GM19452 (cell line): Measurements from ENCODE around the gene FAM187B.
A peak's percentile ranks its signal among the peaks of the same experiment; 100 is the strongest.
"Not testable (repeated sequence)": the region's sequence is repeated elsewhere in the genome, so short reads cannot be mapped to it uniquely, and the experiment has no call there.

Experiments
- ATAC-seq: cut with Tn5 transposase; IDR thresholded peaks from one replicate; pipeline ENCODE4 v1.9.1; 2021; ENCODE audit not compliant: unreplicated experiment

FAM187B gene

DNA sequence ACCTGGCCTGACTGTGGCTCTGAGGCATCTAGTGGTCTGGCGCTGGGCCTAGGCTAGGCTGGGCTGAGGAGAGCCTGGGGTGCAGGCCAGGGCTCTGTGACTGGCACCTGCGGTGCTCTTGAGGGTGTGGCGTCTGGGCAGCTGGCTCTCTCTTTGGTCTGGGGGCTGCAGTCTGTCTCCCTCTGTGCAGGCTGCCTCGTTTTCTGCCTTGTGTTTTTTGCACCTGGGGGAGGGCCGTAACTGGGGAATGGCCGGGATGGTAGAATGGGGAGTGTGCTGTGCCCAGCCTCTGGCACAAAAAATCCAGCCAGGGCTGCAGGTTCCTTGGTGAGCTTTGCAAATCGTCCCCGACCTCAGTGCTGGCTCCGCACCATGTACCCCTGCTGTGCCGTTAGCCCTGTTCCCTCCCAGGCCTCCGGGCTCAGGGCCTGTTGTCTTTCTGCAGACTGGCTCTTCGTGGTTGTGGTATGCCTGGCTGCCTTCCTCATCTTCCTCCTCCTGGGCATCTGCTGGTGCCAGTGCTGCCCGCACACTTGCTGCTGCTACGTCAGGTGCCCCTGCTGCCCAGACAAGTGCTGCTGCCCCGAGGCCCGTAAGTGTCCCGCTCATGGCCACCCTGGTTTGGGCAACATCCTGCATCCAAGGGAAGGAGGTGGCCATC is 33.7 kb upstream of the FAM187B start:
- ATAC-seq = no peak

DNA sequence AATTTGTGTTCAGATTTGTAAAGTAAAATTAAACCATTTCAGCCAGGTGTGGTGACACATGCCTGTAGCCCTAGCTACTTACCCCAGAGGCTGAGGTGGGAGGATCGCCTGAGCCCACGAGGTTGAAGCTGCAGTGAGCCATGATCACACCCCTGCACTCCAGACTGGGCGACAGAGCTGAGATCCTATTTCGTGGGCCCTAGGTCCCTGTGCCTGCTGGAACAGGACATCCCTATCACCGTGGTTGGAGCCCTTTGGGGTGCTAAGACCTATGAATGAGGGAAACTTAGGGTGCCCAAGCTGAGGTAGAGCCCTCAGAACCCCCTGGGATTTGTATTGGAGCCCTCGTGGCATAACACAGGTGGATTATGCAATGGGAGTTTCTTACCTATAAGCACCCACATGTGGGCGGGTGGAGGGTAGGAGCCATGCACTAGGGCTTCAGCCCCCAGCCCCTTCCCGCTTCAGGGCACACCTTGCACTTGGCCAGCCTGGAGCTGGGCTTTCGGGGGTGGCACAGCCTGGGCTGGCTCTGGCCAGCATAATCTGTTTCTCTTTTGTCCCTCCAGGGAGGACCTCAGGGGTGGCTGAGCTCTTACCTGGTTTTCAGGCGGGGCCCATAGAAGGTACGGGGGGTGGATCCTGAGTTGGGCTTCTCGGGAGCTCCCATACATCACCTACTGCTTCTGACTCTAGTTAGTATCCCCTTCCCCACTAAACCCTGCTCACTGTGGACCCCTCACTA is 33.0 kb upstream of the FAM187B start:
- no peak for ATAC-seq

DNA sequence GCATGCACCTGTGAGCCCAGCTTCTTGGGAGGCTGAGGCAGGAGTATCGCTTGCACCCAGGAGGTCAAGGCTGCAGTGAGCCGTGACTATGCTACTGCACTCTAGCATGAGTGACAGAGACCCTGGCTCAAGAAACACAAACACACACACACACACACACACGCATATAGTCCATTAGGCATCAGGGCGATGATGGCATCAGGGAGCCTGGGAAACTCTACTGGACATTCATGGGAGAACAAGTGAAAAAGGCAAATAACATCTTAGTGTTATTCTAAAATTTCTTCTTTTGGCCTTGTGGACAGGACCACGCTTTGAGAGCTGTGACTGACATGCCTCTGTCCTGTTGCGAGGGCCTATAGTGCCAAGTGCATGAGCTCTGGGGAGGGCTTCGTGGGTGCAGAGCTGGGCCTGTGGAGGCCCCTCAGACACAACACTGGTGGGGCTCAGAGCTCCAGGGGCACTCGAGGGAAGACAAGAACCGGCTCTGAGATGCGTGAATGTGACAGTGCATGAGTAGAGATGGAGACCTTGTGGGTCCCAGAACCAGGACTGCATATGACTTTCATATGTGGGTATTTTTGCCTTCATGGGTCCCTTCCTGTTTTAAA is 32.3 kb upstream of the FAM187B start:
- no peak for ATAC-seq

- no peak for ATAC-seq
These were observed 28.5 kb upstream of the FAM187B start for GRCh38 chr19:35257113-35257461.

DNA sequence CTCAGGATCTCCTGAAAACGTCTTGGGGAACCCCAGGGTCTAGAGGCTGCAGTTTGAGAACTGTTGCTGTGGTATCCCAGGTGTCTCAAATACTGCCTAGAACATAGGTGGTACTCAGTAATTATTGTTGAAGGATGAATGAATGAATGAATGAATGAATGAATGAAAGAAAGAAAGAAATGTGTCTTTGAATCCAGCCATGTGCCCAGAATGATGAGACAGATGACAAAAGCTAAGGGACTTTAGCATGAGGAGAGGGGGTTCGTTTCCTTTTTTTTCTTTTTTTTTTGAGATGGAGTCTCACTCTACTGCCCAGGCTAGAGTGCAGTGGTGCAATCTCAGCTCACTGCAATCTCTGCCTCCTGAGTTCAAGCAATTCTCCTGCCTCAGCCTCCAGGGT is 28.0 kb upstream of the FAM187B start:
- ATAC-seq = no peak

DNA sequence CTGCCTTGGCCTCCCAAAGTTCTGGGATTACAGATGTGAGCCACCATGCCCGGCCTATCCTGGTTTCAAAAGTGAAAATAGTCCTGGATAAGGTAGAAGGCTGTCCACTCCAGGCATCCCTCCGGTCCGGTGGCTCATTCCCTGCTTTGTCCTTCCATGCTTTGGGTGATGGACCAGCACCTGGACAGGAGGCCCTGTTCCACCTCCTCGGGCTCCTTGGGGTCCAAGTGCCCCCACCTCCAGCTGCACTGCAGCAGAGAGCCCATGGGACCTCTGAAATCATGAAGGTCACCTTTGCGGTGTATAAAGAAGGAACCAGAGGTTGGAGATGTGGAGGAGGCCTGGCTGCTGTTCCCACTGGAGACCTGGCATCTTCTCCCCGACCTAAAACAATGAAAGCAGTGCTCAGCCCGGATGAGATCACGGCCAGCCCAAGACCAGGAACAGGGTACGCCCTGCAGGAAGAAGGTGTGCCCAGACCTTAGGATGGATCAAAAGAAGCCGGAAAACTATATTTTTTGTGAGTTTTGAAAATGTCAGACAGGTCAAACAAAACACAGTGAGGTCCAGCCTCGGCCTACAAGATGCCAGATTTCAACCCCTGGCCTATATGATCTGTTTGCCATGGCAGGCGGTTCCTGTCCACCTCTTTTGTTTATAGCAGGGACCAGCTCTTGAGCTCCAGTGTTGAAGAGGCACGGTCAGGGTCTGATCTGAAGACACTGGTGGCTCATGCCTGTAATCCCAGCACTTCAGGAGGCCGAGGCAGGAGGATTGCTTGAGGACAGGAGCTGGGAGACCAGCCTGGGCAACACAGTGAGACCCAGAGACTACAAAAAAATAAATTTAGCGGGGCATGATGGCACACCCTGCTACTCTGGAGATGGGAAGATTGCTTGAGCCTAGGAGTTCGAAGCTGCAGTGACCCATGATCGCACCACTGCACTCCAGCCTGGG is 26.1 kb upstream of the FAM187B start:
- ATAC-seq = no peak

GRCh38 chr19:35253316-35254286 is 25.1 kb upstream of the FAM187B start:
- ATAC-seq = no peak

- no peak for ATAC-seq
These were observed 22.9 kb upstream of the FAM187B start for GRCh38 chr19:35251456-35251855.

DNA sequence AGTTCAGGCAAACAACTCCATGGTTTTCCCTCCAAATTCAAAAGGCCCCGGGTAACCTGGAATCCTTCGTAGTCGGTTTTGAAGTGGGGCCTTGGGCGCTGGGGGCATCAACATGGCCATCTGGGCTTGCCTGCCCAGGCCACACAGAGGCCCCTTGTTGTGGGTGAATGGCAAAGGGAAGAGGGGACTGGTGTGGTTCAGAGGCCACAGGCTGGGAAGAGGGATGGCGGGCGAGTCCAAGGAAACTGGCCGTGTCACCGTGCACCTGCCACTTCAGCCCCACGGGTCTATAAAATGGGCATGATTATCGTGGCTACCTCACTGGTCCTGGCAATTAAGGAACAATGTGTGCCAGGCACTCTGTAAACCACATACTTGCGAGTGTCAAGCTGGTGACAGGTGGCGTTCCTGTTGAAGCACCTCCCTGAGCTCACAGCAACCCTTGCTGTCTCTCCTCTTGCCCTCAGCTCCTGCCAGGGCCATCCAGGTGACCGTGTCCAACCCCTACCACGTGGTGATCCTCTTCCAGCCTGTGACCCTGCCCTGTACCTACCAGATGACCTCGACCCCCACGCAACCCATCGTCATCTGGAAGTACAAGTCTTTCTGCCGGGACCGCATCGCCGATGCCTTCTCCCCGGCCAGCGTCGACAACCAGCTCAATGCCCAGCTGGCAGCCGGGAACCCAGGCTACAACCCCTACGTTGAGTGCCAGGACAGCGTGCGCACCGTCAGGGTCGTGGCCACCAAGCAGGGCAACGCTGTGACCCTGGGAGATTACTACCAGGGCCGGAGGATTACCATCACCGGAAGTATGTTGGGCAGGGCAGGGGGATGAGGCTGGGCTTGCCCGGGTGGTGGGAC is 21.5 kb upstream of the FAM187B start:
- no peak for ATAC-seq

GRCh38 chr19:35249146-35249847 is 20.8 kb upstream of the FAM187B start:
- ATAC-seq = no peak

GRCh38 chr19:35248310-35249145 is 20.0 kb upstream of the FAM187B start, which contains the start of gene LSR:
LSR (plus strand) TSS chr19:35249002; CDS start chr19:35249023, 21 bp downstream.
- ATAC-seq = peak; percentile 75

- ATAC-seq = peak; percentile 37
These were observed 19.2 kb upstream of the FAM187B start for GRCh38 chr19:35247526-35248309.

DNA sequence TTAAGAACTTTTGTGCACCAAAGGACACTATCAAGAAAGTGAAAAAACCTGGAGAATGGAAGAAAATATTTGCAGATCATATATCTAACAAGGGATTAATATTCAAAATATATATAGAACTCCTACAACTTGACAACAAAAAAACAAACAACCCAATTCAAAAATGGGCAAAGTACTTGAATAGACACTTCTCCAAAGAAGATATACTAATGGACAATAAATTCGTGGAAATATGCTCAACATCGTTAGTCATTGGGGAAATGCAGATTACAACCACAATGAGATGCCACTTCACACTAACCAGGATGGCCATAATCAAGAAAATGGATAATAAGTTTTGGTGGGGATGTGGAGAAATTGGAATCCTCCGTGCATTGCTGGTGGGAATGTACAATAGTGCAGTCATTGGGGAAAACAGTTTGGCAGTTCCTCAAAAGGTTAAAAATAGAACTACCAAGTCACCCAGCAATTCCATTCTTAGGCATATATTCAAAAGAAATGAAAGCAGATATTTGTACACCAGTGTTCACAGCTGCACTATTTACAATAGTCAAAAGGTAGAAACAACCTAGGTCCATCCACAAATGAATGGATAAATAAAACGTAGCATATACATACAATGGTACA is 18.0 kb upstream of the FAM187B start:
- no peak for ATAC-seq

- ATAC-seq = no peak
These were observed 12.9 kb upstream of the FAM187B start for GRCh38 chr19:35241417-35241816.

DNA sequence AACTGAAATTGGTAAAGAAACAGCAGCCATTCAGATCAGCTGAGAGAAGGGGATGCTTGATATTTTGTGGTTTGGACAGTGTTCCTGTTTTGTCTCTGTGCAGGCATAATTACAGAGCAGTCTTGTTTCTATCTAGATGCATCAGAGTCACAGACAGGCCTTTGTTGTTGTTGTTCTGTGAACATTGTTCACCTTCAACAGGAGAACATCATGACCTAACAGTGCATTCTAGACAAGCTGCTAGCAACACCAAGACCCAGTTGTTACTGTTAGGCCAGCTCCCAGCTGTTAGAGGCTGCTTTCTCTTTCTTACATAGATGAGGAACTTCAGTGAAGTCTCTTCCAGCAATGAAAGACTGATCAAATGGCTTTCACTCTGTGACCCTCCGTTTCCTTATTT is 11.8 kb upstream of the FAM187B start:
- no peak for ATAC-seq

GRCh38 chr19:35239597-35239996 is 11.1 kb upstream of the FAM187B start:
- not testable (repeated sequence) for ATAC-seq
